ENCODE measurements around the gene CACHD1.
A peak's percentile ranks its signal among the peaks of the same experiment; 100 is the strongest.

CACHD1 gene

GRCh38 chr1:64471218-64472039 is 1.5 kb downstream of the CACHD1 start:
- peak overlapping the region; percentile 81 for H3K27ac ChIP-seq (ENCODE audit: low read depth, low read length)
- H3K4me1 ChIP-seq (ENCODE audit: control insufficient read depth in 5 of 5, insufficient read depth in 5 of 5, low read length in 5 of 5): peaks cover 5 to 53% (median 49%) of the 10 kb centered on the region in 5 donors
- H3K4me3 ChIP-seq (ENCODE audit: low read depth in 1 of 5, low read length in 5 of 5): peak overlapping the region; percentile 93 to 99 (median 93)
- peak overlapping the region; percentile 1 to 78 (median 65) for H3K9ac ChIP-seq (ENCODE audit: low read length in 5 of 5)
- H3K36me3 ChIP-seq (ENCODE audit: control insufficient read depth in 5 of 5, insufficient read depth in 5 of 5, low read length in 5 of 5): no peaks in the 10 kb centered on the region
- no peaks in the 10 kb centered on the region for H3K9me3 ChIP-seq (ENCODE audit: control insufficient read depth in 5 of 5, low read length in 5 of 5)
- no peaks in the 10 kb centered on the region for H3K27me3 ChIP-seq (ENCODE audit: control insufficient read depth in 5 of 5, insufficient read depth in 4 of 5, low read length in 5 of 5)

- peak overlapping the region; percentile 90 to 97 (median 93) for H3K4me3 ChIP-seq (ENCODE audit: low read depth in 1 of 5, low read length in 5 of 5)
- H3K27ac ChIP-seq (ENCODE audit: low read depth, low read length): peak overlapping the region; percentile 81
- H3K4me1 ChIP-seq (ENCODE audit: control insufficient read depth in 5 of 5, insufficient read depth in 5 of 5, low read length in 5 of 5): peaks cover 5 to 59% (median 55%) of the 10 kb centered on the region in 5 donors
- H3K9me3 ChIP-seq (ENCODE audit: control insufficient read depth in 5 of 5, low read length in 5 of 5): no peaks in the 10 kb centered on the region
- H3K9ac ChIP-seq (ENCODE audit: low read length in 5 of 5): peak overlapping the region; percentile 1 to 78 (median 65)
- no peaks in the 10 kb centered on the region for H3K36me3 ChIP-seq (ENCODE audit: control insufficient read depth in 5 of 5, insufficient read depth in 5 of 5, low read length in 5 of 5)
- H3K27me3 ChIP-seq (ENCODE audit: control insufficient read depth in 5 of 5, insufficient read depth in 4 of 5, low read length in 5 of 5): no peaks in the 10 kb centered on the region
Measured at GRCh38 chr1:64472040-64472376, 2.1 kb downstream of the CACHD1 start.

- no peaks in the 10 kb centered on the region for H3K27me3 ChIP-seq (ENCODE audit: control insufficient read depth in 5 of 5, insufficient read depth in 4 of 5, low read length in 5 of 5)
- no peak overlapping the region for H3K9ac ChIP-seq (ENCODE audit: low read length in 5 of 5)
- no peaks in the 10 kb centered on the region for H3K36me3 ChIP-seq (ENCODE audit: control insufficient read depth in 5 of 5, insufficient read depth in 5 of 5, low read length in 5 of 5)
- H3K4me3 ChIP-seq (ENCODE audit: low read depth in 1 of 5, low read length in 5 of 5): peak overlapping the region in 3 of 5 donors; percentile 6 to 93 (median 93)
- H3K27ac ChIP-seq (ENCODE audit: low read depth, low read length): no peak overlapping the region
- no peaks in the 10 kb centered on the region for H3K9me3 ChIP-seq (ENCODE audit: control insufficient read depth in 5 of 5, low read length in 5 of 5)
- H3K4me1 ChIP-seq (ENCODE audit: control insufficient read depth in 5 of 5, insufficient read depth in 5 of 5, low read length in 5 of 5): peaks cover 5 to 62% (median 57%) of the 10 kb centered on the region in 5 donors
Measured at GRCh38 chr1:64472805-64473204, 2.9 kb downstream of the CACHD1 start.

GRCh38 chr1:64473367-64473766 is 3.4 kb downstream of the CACHD1 start:
- H3K4me1 ChIP-seq (ENCODE audit: control insufficient read depth in 5 of 5, insufficient read depth in 5 of 5, low read length in 5 of 5): peaks cover 5 to 65% (median 57%) of the 10 kb centered on the region in 5 donors
- no peak overlapping the region for H3K27ac ChIP-seq (ENCODE audit: low read depth, low read length)
- no peaks in the 10 kb centered on the region for H3K27me3 ChIP-seq (ENCODE audit: control insufficient read depth in 5 of 5, insufficient read depth in 4 of 5, low read length in 5 of 5)
- no peaks in the 10 kb centered on the region for H3K9me3 ChIP-seq (ENCODE audit: control insufficient read depth in 5 of 5, low read length in 5 of 5)
- H3K9ac ChIP-seq (ENCODE audit: low read length in 5 of 5): no peak overlapping the region
- no peaks in the 10 kb centered on the region for H3K36me3 ChIP-seq (ENCODE audit: control insufficient read depth in 5 of 5, insufficient read depth in 5 of 5, low read length in 5 of 5)
- H3K4me3 ChIP-seq (ENCODE audit: low read depth in 1 of 5, low read length in 5 of 5): peak overlapping the region in 1 of 5 donors; percentile 6

GRCh38 chr1:64474133-64474532 is 4.2 kb downstream of the CACHD1 start:
- Histone ChIP-seq H3K4me3 (ENCODE audit: low read depth in 1 of 5, low read length in 5 of 5) (no peak overlapping the region), H3K9ac (ENCODE audit: low read length in 5 of 5) (no peak overlapping the region), H3K27ac (ENCODE audit: low read depth, low read length) (no peak overlapping the region), H3K27me3 (ENCODE audit: control insufficient read depth in 5 of 5, insufficient read depth in 4 of 5, low read length in 5 of 5) (no peaks in the 10 kb centered on the region), H3K9me3 (ENCODE audit: control insufficient read depth in 5 of 5, low read length in 5 of 5) (no peaks in the 10 kb centered on the region), H3K4me1 (ENCODE audit: control insufficient read depth in 5 of 5, insufficient read depth in 5 of 5, low read length in 5 of 5) (peaks cover 5 to 70% (median 59%) of the 10 kb centered on the region in 5 donors), H3K36me3 (ENCODE audit: control insufficient read depth in 5 of 5, insufficient read depth in 5 of 5, low read length in 5 of 5) (no peaks in the 10 kb centered on the region)

- Histone ChIP-seq H3K9me3 (ENCODE audit: control insufficient read depth in 5 of 5, low read length in 5 of 5) (no peaks in the 10 kb centered on the region), H3K9ac (ENCODE audit: low read length in 5 of 5) (peak overlapping the region in 1 of 5 donors; percentile 6), H3K27ac (ENCODE audit: low read depth, low read length) (peak overlapping the region; percentile 24), H3K4me1 (ENCODE audit: control insufficient read depth in 5 of 5, insufficient read depth in 5 of 5, low read length in 5 of 5) (peaks cover 5 to 70% (median 59%) of the 10 kb centered on the region in 5 donors), H3K36me3 (ENCODE audit: control insufficient read depth in 5 of 5, insufficient read depth in 5 of 5, low read length in 5 of 5) (no peaks in the 10 kb centered on the region), H3K4me3 (ENCODE audit: low read depth in 1 of 5, low read length in 5 of 5) (no peak overlapping the region), H3K27me3 (ENCODE audit: control insufficient read depth in 5 of 5, insufficient read depth in 4 of 5, low read length in 5 of 5) (no peaks in the 10 kb centered on the region)
Measured at GRCh38 chr1:64474665-64475439, 4.9 kb downstream of the CACHD1 start.

- no peak overlapping the region for H3K4me3 ChIP-seq (ENCODE audit: low read depth in 1 of 5, low read length in 5 of 5)
- H3K27me3 ChIP-seq (ENCODE audit: control insufficient read depth in 5 of 5, insufficient read depth in 4 of 5, low read length in 5 of 5): no peaks in the 10 kb centered on the region
- H3K36me3 ChIP-seq (ENCODE audit: control insufficient read depth in 5 of 5, insufficient read depth in 5 of 5, low read length in 5 of 5): no peaks in the 10 kb centered on the region
- peak overlapping the region; percentile 52 for H3K27ac ChIP-seq (ENCODE audit: low read depth, low read length)
- H3K9me3 ChIP-seq (ENCODE audit: control insufficient read depth in 5 of 5, low read length in 5 of 5): no peaks in the 10 kb centered on the region
- peak overlapping the region in 2 of 5 donors; percentile 7 to 9 for H3K9ac ChIP-seq (ENCODE audit: low read length in 5 of 5)
- H3K4me1 ChIP-seq (ENCODE audit: control insufficient read depth in 5 of 5, insufficient read depth in 5 of 5, low read length in 5 of 5): peaks cover 5 to 70% (median 54%) of the 10 kb centered on the region in 5 donors
Measured at GRCh38 chr1:64476251-64476952, 6.5 kb downstream of the CACHD1 start.

GRCh38 chr1:64478594-64479470 is 8.9 kb downstream of the CACHD1 start:
- Histone ChIP-seq H3K27ac (ENCODE audit: low read depth, low read length) (peak overlapping the region; percentile 32), H3K4me1 (ENCODE audit: control insufficient read depth in 5 of 5, insufficient read depth in 5 of 5, low read length in 5 of 5) (peaks cover 5 to 67% (median 49%) of the 10 kb centered on the region in 5 donors)

GRCh38 chr1:64479874-64480273 is 9.9 kb downstream of the CACHD1 start:
- H3K27me3 ChIP-seq (ENCODE audit: control insufficient read depth in 5 of 5, insufficient read depth in 4 of 5, low read length in 5 of 5): no peaks in the 10 kb centered on the region
- H3K27ac ChIP-seq (ENCODE audit: low read depth, low read length): peak overlapping the region; percentile 32
- H3K9me3 ChIP-seq (ENCODE audit: control insufficient read depth in 5 of 5, low read length in 5 of 5): no peaks in the 10 kb centered on the region
- H3K36me3 ChIP-seq (ENCODE audit: control insufficient read depth in 5 of 5, insufficient read depth in 5 of 5, low read length in 5 of 5): no peaks in the 10 kb centered on the region
- H3K9ac ChIP-seq (ENCODE audit: low read length in 5 of 5): no peak overlapping the region
- H3K4me1 ChIP-seq (ENCODE audit: control insufficient read depth in 5 of 5, insufficient read depth in 5 of 5, low read length in 5 of 5): peaks cover 5 to 66% (median 50%) of the 10 kb centered on the region in 5 donors
- H3K4me3 ChIP-seq (ENCODE audit: low read depth in 1 of 5, low read length in 5 of 5): no peak overlapping the region

More at GRCh38 chr1:64478594-64479470, 8.9 kb downstream of the CACHD1 start:
- no peaks in the 10 kb centered on the region for H3K36me3 ChIP-seq (ENCODE audit: control insufficient read depth in 5 of 5, insufficient read depth in 5 of 5, low read length in 5 of 5)
- no peaks in the 10 kb centered on the region for H3K27me3 ChIP-seq (ENCODE audit: control insufficient read depth in 5 of 5, insufficient read depth in 4 of 5, low read length in 5 of 5)
- H3K4me3 ChIP-seq (ENCODE audit: low read depth in 1 of 5, low read length in 5 of 5): no peak overlapping the region
- no peaks in the 10 kb centered on the region for H3K9me3 ChIP-seq (ENCODE audit: control insufficient read depth in 5 of 5, low read length in 5 of 5)
- no peak overlapping the region for H3K9ac ChIP-seq (ENCODE audit: low read length in 5 of 5)

Data from subcutaneous abdominal adipose tissue (tissue), 5 donors.